IMR-90 (cell line): ENCODE data around the gene DHX15. TPM values are rescaled to one million over a fixed set of nuclear protein-coding genes. Genes with fewer than 3 reads are reported as not detected.

Experiments
- ATAC-seq: fragments of 200-7000 bp; cut with Tn5 transposase; 2 replicates; pipeline ENCODE4 v1.9.1; 2020; ENCODE audit warnings: low read depth, mild to moderate bottlenecking, moderate library complexity
- BruUV-seq: library from RNA; stranded (reverse); fragments of 400-500 nt; replicated peaks from 2 replicates; lab custom pipeline; 2021; lab: Mats Ljungman, UMichigan
- CTCF ChIA-PET: fragments of 300-600 bp; formaldehyde crosslinking; extraction: SDS; loops from one replicate; lab custom pipeline; 2021; ENCODE audit warnings: antibody characterized with exemption; lab: Yijun Ruan, JAX
- POLR2A ChIA-PET: fragments of 300-600 bp; sonication (Branson Sonifier 250); formaldehyde crosslinking; loops from one replicate; lab custom pipeline; 2022; ENCODE audit warnings: antibody characterized with exemption; ENCODE audit not compliant: unreplicated experiment; lab: Charles Lee
- DNase-seq: peaks from one replicate; pipeline ENCODE4 v3.0.0; 2013
- H2AFZ ChIP-seq: replicated peaks from 2 replicates; pipeline ENCODE3; 2013; ENCODE audit warnings: low read length, mild to moderate bottlenecking; ENCODE audit not compliant: poor library complexity
- H2AK5ac ChIP-seq: 2 replicates; pipeline ENCODE4 v1.6.1; 2013; ENCODE audit warnings: low read depth, low read length, inconsistent platforms
- H2AK9ac ChIP-seq: replicated peaks from 2 replicates; pipeline ENCODE3; 2013; ENCODE audit warnings: mild to moderate bottlenecking, low read depth, low read length, moderate library complexity; ENCODE audit not compliant: poor library complexity
- H2BK120ac ChIP-seq: 2 replicates; pipeline ENCODE4 v1.6.1; 2013; ENCODE audit warnings: low read depth, low read length, inconsistent platforms
- H2BK15ac ChIP-seq: 3 replicates; pipeline ENCODE4 v1.6.1; 2013; ENCODE audit warnings: low read depth, low read length, inconsistent platforms
- H2BK20ac ChIP-seq: 2 replicates; pipeline ENCODE4 v1.6.1; 2013; ENCODE audit warnings: low read depth, mild to moderate bottlenecking, inconsistent platforms, low read length, moderate library complexity
- H2BK5ac ChIP-seq: 2 replicates; pipeline ENCODE4 v1.6.1; 2013; ENCODE audit warnings: mild to moderate bottlenecking, low read depth, low read length, inconsistent platforms; ENCODE audit not compliant: poor library complexity, severe bottlenecking
- H3K14ac ChIP-seq: replicated peaks from 2 replicates; pipeline ENCODE4 v1.6.1; 2013; ENCODE audit warnings: low read depth, low read length, inconsistent platforms
- H3K18ac ChIP-seq: 2 replicates; pipeline ENCODE4 v1.6.1; 2013; ENCODE audit warnings: low read depth, low read length, control low read depth
- H3K23ac ChIP-seq: 2 replicates; pipeline ENCODE4 v1.6.1; 2013; ENCODE audit warnings: low read depth, low read length, inconsistent platforms
- H3K27ac ChIP-seq: 2 replicates; pipeline ENCODE4 v1.5.1; 2013; ENCODE audit warnings: mild to moderate bottlenecking, control low read depth, low read length; ENCODE audit not compliant: insufficient read depth
- H3K27me3 ChIP-seq: 2 replicates; pipeline ENCODE4 v1.6.1; 2013; ENCODE audit warnings: low read length; ENCODE audit not compliant: control insufficient read depth, insufficient read depth
- H3K36me3 ChIP-seq: 2 replicates; pipeline ENCODE4 v1.6.1; 2013; ENCODE audit warnings: low read length, mixed read lengths; ENCODE audit not compliant: control insufficient read depth, insufficient read depth
- H3K4ac ChIP-seq: 2 replicates; pipeline ENCODE4 v1.6.1; 2013; ENCODE audit warnings: low read depth, low read length, inconsistent platforms
- H3K4me1 ChIP-seq: 2 replicates; pipeline ENCODE4 v1.6.1; 2013; ENCODE audit warnings: low read length, mixed read lengths; ENCODE audit not compliant: control insufficient read depth, insufficient read depth
- H3K4me2 ChIP-seq: 2 replicates; pipeline ENCODE4 v1.6.1; 2013; ENCODE audit warnings: low read depth, mild to moderate bottlenecking, control low read depth, low read length, moderate library complexity
- H3K4me3 ChIP-seq: 2 replicates; pipeline ENCODE4 v1.5.1; 2013; ENCODE audit warnings: low read depth, mild to moderate bottlenecking, control low read depth, low read length, moderate library complexity; ENCODE audit not compliant: insufficient read depth
- H3K56ac ChIP-seq: 2 replicates; pipeline ENCODE4 v1.6.1; 2013; ENCODE audit warnings: low read length, inconsistent platforms; ENCODE audit not compliant: insufficient read depth; ENCODE audit errors: extremely low read depth
- H3K79me1 ChIP-seq, 2 experiments: 2 replicates each; pipeline ENCODE4 v1.6.1; 2013; ENCODE audit warnings: low read length in 2 of 2, inconsistent platforms in 1 of 2, low read depth in 1 of 2
- H3K9ac ChIP-seq: 2 replicates; pipeline ENCODE4 v1.6.1; 2013; ENCODE audit warnings: low read depth, low read length, control low read depth
- H3K9me1 ChIP-seq: 2 replicates; pipeline ENCODE4 v1.6.1; 2013; ENCODE audit warnings: low read length, inconsistent platforms; ENCODE audit not compliant: insufficient read depth
- H3K9me3 ChIP-seq: 2 replicates; pipeline ENCODE4 v1.6.1; 2013; ENCODE audit warnings: low read length; ENCODE audit not compliant: control insufficient read depth, insufficient read depth
- H4K20me1 ChIP-seq: 2 replicates; pipeline ENCODE4 v1.6.1; 2013; ENCODE audit warnings: low read length, inconsistent platforms; ENCODE audit not compliant: insufficient read depth
- H4K5ac ChIP-seq: 2 replicates; pipeline ENCODE4 v1.6.1; 2013; ENCODE audit warnings: mild to moderate bottlenecking, low read depth, low read length, control low read depth
- H4K8ac ChIP-seq, 2 experiments: 2 replicates each; pipeline ENCODE4 v1.6.1; 2013; ENCODE audit warnings: low read depth in 2 of 2, low read length in 2 of 2, control low read depth in 1 of 2, inconsistent platforms in 1 of 2
- H4K91ac ChIP-seq: 2 replicates; pipeline ENCODE4 v1.6.1; 2013; ENCODE audit warnings: low read depth, low read length, inconsistent platforms; ENCODE audit not compliant: insufficient read depth
- CHD1 ChIP-seq: IDR thresholded peaks from 2 replicates; pipeline ENCODE4 v1.6.1; 2012; ENCODE audit warnings: low read depth, low read length, improper control_type of control experiment
- MAZ ChIP-seq: IDR thresholded peaks from 2 replicates; pipeline ENCODE4 v1.6.1; 2012; ENCODE audit warnings: low read depth, mild to moderate bottlenecking, low read length, improper control_type of control experiment, moderate library complexity, borderline replicate concordance
- MXI1 ChIP-seq: IDR thresholded peaks from 2 replicates; pipeline ENCODE4 v1.6.1; 2012; ENCODE audit warnings: low read depth, mild to moderate bottlenecking, low read length, moderate library complexity, borderline replicate concordance
- WGBS, 2 experiments: methylation state at CpG; one replicate each; pipeline versions ENCODE4 v1.1.5 to v1.1.7; 2013; ENCODE audit warnings: missing lambda C conversion rate in 2 of 2; ENCODE audit not compliant: insufficient read length in 1 of 2; ENCODE audit errors: extremely low coverage in 2 of 2; 5-methylcytosine and 5-hydroxymethylcytosine counted together
- dilution Hi-C: fragments of 300-500 bp; cut with HindIII; formaldehyde crosslinking; loops from one replicate; pipeline ENCODE4 v1.14.3; 2018; ENCODE audit warnings: low sequenced_read_pairs; ENCODE audit not compliant: unreplicated experiment
- in situ Hi-C: fragments of 300-500 bp; cut with MboI; formaldehyde crosslinking; loops from 3 replicates; pipeline ENCODE4 v1.14.3; 2019; ENCODE audit warnings: low sequenced_read_pairs, inconsistent platforms, mixed read lengths
- intact Hi-C: fragments of 100-400 bp; cut with micrococcal nuclease; formaldehyde crosslinking; loops from 2 replicates; pipeline ENCODE4 v1.10.0; 2022
- polyA plus RNA-seq, 3 experiments: library from polyadenylated mRNA; depleted of rRNA; stranded (reverse); fragments of >200 nt; gene quantifications; 2 replicates each; pipeline ENCODE4 v1.2.3, GENCODE V29; 2012; ENCODE audit warnings: low replicate concordance in 1 of 3
- total RNA-seq: library from RNA; depleted of rRNA; stranded (reverse); fragments of >200 nt; gene quantifications from 2 replicates; pipeline ENCODE4 v1.2.3, GENCODE V29; 2012
- TF ChIP-seq, protein P1 (sequence below): fragments of 150-350 bp; IDR thresholded peaks from 2 replicates; pipeline ENCODE4 v1.6.1; 2017; ENCODE audit warnings: mild to moderate bottlenecking, antibody characterized with exemption, low read length, low read depth
- TF ChIP-seq, protein P2 (sequence below): fragments of 150-350 bp; IDR thresholded peaks from 2 replicates; pipeline ENCODE4 v1.6.1; 2016; ENCODE audit warnings: low read depth, mild to moderate bottlenecking, low read length, moderate library complexity, borderline replicate concordance

The DHX15 gene
- total and polyA plus RNA-seq, 2 of the 4 experiments (the other 2 are of a cell fraction), result 97.9 to 172 TPM

DNA sequence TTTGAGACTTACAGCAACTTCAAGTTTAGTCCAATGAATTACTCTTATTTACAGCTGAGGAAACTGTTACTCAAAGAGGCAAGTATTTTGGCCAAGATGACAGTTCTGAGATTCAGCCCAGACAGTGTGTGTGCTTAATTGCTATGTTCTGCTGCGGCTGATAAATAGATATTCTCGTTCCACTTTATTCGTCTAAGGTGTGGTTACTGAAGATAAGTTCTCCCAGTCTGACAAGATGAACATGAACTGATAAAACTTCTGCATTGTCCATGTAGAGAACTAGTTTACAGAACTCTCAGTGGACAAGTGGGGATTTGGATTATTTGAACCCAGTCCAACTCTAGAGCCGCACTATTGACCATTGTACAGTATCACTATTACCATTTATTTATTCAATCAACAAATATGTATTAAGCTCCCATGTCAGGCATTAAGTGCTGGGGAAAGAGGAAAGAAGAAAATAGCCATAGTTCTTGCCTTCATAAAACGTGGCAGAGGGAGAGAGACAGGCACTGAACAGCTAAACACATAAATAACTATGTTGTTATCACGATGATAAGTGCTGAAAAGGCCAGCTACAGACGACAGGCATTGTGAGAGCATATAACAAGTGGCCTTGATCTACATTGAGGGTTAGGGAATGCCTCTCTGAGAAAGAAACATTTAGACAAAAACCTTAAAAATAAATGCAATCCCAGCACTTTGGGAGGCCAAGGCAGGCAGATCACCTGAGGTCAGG lies 4.0 kb upstream of the DHX15 start:
- ATAC-seq (no peak), DNase-seq (no peak)
- no peak overlapping the region for H3K4ac ChIP-seq
- no peak overlapping the region for H3K4me2 ChIP-seq
- CTCF ChIA-PET, result no interaction called here
- peaks cover 5% of the 10 kb centered on the region; the same call in 1 of the 2 replicates for H3K9me3 ChIP-seq
- H3K23ac ChIP-seq, result no peak overlapping the region
- H4K5ac ChIP-seq, result no peak overlapping the region
- H3K27me3 ChIP-seq, result 0 out of 2 replicates have a peak, but pooled peaks cover 3% of the 10 kb centered on the region
- H3K9ac ChIP-seq, result no peak overlapping the region
- no peak overlapping the region for H3K27ac ChIP-seq
- H3K18ac ChIP-seq, result no peak overlapping the region
- no peak overlapping the region for H4K91ac ChIP-seq
- no peak overlapping the region for H4K8ac ChIP-seq
- H4K20me1 ChIP-seq, result peaks cover 4% of the 10 kb centered on the region
- no peak overlapping the region for H3K56ac ChIP-seq
- intact Hi-C loops (no loop called here), in situ Hi-C loops (no loop called here), dilution Hi-C loops (no loop called here)
- H3K79me1 ChIP-seq, result no peaks in the 10 kb centered on the region; a peak in 1 of 4 replicates
- no peaks in the 10 kb centered on the region for H3K9me1 ChIP-seq
- H2AK9ac ChIP-seq, result no peak overlapping the region
- H3K4me3 ChIP-seq, result no peak overlapping the region
- BruUV-seq, result no TSS peak
- TF ChIP-seq, protein P1, sequence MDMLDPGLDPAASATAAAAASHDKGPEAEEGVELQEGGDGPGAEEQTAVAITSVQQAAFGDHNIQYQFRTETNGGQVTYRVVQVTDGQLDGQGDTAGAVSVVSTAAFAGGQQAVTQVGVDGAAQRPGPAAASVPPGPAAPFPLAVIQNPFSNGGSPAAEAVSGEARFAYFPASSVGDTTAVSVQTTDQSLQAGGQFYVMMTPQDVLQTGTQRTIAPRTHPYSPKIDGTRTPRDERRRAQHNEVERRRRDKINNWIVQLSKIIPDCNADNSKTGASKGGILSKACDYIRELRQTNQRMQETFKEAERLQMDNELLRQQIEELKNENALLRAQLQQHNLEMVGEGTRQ, result no peak
- TF ChIP-seq MXI1, result no peak
- TF ChIP-seq, protein P2, sequence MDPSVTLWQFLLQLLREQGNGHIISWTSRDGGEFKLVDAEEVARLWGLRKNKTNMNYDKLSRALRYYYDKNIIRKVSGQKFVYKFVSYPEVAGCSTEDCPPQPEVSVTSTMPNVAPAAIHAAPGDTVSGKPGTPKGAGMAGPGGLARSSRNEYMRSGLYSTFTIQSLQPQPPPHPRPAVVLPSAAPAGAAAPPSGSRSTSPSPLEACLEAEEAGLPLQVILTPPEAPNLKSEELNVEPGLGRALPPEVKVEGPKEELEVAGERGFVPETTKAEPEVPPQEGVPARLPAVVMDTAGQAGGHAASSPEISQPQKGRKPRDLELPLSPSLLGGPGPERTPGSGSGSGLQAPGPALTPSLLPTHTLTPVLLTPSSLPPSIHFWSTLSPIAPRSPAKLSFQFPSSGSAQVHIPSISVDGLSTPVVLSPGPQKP, result no peak
- TF ChIP-seq MAZ, result no peak
- TF ChIP-seq CHD1, result no peak
- H3K4me1 ChIP-seq, result no peaks in the 10 kb centered on the region
- POLR2A ChIA-PET, result no interaction called here
- H2BK120ac ChIP-seq, result no peak overlapping the region
- no peak overlapping the region for H2BK20ac ChIP-seq
- WGBS, 2 experiments, result no CpG with 5 or more reads among the region's 7 CpGs
- H3K36me3 ChIP-seq, result no peaks in the 10 kb centered on the region
- no peak overlapping the region for H2AK5ac ChIP-seq
- H3K14ac ChIP-seq, result no peak overlapping the region
- H2BK15ac ChIP-seq, result no peak overlapping the region
- no peak overlapping the region for H2AFZ ChIP-seq
- no peak overlapping the region for H2BK5ac ChIP-seq
